ENCODE measurements around the gene PACRG.

GRCh38 chr6:163325390-163325784 lies 597.6 kb downstream of the PACRG start:
- TF ChIP-seq TAF1 (IDR thresholded peaks at IDR 0.05; ENCODE audit: borderline replicate concordance, low read depth, low read length) = no peak
- TF ChIP-seq POLR2A (IDR thresholded peaks at IDR 0.05; ENCODE audit: low read depth, low read length) = no peak
- no peak for TF ChIP-seq POLR2AphosphoS5 (IDR thresholded peaks at IDR 0.05; ENCODE audit: low read depth, low read length)

Measured in GM12892 (cell line).